ENCODE data around the gene ABCC11.
"Not testable (repeated sequence)": the region's sequence is repeated elsewhere in the genome, so short reads cannot be mapped to it uniquely, and the experiment has no call there.

Gene ABCC11

DNA sequence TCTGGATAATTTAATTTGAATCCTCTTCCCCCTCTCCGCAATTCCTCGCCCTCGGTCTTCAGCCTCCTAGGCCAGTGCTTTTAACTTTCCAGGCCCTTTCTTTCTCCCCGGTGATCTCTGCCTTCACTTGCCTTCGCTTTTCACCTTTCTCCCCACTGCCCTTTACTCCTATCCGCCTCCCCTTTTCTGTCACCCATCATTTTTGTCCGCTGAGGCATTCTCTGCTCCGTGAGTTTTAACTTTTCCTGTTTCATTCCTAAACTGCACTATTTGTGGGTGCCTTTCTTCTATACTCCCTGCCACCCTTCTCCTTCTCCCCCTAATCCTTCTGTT lies 2.5 kb downstream of the ABCC11 start:
- DNase-seq: no peak

DNA sequence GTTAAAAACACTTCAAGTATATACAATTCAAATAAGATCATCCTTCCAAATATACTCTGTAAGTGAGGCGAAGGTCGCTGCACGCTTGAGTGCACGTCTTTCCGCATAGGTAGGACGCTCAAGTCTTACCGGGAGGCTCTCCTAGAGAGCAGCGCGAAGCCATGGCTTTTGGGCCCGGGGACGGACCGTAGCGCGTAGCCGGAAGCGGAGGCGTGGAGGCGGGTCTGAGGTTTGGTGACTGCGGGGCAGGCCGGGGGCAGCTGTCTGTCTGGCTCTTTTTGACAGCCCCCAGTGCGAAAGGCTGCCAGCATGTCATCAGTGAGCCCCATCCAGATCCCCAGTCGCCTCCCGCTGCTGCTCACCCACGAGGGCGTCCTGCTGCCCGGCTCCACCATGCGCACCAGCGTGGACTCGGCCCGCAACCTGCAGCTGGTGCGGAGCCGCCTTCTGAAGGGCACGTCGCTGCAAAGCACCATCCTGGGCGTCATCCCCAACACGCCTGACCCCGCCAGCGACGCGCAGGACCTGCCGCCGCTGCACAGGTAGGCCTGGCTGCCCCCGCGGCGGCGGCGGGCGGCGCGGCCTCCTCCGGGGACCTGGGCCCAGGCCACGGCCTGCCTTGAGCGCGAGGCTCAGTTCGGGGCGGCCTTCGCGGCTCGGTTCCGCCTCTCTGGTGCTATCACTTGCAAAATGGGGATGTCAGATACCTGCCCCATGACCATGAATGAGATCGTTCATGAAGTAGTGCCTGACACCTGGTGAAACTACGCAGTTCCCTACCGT lies 3.1 kb downstream of the ABCC11 start, which contains the start of gene LONP2:
Gene LONP2 (plus strand): TSS at position 221 of the 783 bp plus-strand sequence. CDS start 89 bp downstream, at position 310.
- DNase-seq: peak; percentile 89

DNA sequence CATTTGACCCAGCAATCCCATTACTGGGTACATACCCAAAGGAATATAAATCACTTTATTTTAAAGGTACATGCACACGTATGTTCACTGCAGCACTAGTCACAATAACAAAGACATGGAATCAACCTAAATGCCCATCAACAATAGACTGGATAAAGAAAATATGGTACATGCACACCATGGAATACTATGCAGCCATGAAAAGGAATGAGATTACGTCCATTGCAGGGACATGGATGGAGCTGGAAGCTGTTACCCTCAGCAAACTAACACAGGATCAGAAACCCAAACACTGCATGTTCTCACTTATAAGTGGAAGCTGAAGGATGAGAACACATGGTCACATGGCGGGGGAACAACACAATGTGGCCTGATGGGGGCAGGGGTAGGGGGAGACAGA lies 7.2 kb downstream of the ABCC11 start:
- DNase-seq: not testable (repeated sequence)

DNA sequence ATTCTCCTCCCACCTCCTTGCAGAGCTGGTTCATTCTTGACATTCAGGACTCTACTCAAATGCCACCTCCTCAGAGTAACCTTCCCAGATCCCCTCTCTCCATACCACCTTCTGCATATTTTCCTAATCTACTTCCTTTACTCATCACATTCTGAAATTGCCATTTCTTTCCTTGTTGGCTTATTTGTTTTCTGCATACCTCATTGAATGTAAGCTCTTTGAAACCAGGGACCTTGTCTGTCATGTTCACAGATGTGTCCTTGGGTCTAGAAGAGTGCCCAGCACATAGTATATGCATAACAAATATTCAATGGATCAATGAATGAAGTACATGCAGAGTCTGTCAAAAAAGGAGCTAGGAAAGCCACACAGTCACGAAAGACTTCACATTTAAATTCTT lies 11.1 kb downstream of the ABCC11 start:
- DNase-seq: no peak

DNA sequence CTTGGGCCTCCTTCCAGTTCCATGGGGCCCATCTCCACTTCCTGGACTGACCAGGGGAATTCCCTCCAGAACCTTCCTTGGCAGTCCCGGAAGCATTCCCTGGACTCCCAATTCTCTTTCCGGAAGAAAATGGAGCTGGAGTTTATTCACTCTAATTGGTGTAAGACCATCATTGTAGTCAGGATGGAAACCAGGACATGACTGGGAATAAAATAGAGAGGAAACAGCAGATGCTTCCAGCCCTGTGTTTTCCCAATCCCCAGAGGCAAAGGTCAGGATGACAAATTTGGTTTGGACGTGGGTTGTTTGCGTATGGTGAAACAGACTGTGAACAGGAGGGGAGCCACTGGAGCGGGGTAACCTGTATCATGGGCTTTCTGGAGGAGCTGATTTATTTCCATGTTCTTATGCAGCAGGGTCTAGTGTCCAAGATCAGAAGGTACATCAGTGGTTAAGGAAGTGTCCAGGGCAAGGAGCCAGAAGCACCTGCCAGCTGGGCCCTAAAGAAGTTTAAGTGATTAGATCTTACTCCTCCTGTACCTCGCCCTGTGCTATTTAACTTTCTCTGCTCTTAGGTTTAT lies 11.7 kb downstream of the ABCC11 start:
- DNase-seq: no peak

DNA sequence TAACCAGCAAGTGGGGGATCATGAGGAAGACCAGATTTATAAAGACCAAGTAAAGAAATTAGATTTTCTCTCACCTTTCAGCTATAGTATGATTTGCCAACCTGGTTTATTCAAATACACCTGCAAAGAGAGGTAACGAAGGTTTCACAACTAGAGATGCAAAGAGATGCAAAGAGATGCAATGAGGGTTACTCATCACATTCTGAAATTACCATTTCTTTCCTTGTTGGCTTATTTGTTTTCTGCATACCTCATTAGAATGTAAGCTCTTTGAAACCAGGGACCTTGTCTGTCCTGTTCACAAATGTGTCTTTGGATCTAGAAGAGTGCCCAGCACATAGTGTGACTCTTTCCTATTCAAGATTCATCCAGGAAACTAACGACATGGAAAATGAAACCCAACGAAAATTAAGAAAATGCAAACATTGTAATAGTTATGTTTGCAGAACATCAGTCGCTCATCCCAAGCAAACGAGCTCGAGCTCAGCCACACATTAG lies 12.2 kb downstream of the ABCC11 start:
- no peak for DNase-seq

DNA sequence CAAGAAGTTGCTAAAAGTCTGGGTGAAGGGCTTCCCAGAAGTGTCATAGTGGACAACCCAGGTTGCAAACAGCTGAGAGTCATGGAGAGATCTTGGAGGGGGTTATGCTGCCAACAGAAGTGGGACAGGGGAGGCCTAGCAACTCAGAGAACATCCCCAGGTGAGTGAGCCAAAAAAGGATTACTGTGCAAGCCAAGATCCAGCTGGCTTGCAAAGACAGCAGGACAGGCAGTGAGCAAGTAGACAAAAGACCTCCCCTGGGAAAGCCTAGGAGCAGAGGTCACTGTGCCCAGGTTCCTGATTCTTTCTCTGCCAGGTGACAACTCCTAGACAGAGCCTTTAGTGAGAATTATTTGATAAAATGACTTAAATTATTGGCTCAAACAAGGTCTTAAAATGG lies 12.7 kb downstream of the ABCC11 start:
- DNase-seq: no peak

DNA sequence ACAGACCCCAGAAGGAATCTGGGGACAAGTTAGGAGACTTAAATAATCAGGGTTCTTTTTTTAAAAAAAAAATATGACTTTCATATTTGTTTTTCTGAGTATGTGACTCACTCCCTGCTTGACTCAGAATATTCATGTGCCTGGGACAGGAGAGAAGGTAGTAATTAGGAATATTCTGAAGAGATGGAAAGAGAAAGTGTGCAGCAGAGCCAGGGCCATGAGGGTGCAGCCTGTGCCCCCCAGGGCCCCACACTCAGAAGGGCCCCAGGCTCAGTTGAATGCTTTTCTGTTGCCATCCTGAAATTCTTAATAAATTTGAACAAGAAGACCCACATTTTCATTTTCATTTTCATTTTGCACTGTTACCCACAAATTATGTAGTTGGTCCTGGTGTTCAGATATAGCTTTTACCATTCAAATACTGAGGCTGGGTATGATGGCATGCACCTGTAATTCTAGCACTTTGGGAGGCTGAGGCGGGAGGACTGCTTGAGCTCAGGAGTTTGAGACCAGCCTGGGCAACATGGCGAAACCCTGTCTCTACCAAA lies 14.8 kb downstream of the ABCC11 start:
- no peak for DNase-seq

DNA sequence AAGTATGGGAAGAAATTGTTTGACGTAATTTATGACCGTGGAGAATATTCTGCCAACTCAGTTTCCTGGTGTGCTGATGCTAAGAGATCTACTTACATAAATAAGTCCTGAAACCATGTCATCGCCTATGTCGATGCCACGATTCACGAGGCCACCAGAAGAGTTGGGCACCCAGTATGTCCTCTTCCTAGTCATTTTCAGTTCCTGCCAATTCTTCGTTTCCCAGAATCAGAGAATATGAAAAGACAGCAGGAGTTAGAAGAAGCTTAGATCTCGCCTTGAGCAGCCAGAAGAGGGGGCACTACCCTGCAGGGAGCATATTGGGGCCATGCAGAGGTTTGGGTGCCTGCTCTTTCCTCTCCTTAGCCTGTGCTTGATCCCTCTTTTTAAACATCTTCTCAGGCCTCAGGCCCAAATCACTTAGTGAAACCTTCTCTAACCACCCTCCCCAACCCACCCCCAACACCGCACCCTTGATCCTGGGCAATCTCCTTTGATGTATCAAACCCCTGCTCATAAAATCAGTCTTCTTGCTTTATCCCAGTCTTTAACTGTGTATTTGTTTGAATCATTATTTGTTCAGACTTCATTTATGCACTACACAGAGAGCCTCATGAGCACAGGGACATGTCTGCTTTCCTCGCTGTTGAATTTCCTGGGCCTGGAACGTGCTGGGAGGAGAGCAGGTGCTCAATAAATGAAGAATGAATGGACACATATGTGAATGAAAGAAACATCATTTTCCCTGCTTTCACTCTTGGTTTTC lies 15.4 kb downstream of the ABCC11 start:
- DNase-seq: peak; percentile 2

DNA sequence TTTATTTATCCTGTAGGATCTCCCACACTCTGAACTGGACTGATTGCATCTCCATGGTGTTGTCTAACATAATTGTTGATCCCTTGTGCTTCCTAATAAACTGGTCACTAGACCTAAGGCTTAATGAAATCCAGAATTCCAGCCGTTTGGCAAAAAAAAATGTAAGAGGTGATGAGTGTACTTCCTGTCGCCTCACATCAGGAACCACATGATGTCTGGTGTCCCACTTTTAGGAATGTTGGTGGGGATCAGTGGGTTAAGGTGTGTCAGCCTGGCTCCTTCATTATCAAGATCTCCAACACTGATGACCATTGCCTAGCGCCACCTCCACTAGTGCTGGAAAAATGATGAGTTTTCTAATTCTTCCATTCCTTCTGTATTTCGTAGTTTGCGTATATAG lies 21.9 kb downstream of the ABCC11 start:
- DNase-seq: no peak

DNA sequence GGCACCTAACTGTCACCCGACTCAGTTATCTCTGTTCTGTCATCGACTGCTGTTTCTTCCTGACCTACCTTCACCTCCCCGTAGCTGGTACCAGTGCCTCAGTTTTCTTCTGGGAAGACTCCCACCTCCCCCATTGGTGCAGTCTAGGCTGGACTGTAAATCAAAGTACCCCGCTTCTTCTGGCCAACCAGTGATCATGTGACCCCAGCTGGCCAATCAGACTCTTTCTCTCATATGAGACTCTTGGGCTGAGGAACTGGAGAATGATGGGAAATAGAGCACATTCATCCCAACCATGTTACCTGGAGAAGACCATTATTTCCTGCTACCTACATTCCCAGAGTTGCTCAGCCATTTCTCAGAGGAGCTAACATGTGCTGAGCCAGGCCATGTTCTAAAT lies 23.8 kb downstream of the ABCC11 start:
- DNase-seq: no peak

DNA sequence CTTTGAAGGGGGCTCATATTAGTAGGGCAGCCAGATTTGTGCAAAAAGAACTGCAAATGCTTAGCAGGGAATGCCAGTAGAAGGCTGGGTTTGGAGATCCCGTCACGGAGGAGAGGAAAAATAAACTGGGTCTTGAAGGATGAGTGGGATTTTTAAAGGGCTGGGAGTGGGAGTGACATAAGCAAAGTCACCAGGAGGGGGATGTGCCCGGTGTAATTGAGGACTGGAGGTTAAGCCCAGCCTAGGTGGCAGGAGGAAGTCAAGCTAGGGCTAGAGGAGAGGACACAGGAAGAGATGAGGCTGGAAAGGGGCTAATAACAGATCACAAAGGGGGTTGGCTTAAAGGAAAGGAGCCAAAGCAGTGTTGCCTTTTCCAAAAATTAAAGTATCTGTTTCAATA lies 26.4 kb downstream of the ABCC11 start:
- no peak for DNase-seq

DNA sequence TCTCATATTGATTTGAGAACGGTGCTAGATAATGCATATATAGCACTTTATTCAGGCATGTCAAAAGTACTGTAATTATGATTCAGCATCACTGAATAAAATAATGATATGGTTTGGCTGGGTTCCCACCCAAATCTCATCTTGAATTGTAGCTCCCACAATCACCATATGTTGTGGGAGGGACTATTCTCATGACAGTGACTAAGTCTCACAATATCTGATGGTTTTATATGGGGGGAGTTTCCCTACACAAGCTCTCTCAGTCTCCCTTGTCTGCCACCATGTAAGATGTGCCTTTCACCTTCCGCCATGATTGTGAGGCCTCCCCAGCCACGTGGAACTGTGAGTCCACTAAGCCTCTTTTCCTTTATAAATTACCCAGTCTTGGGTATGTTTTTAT lies 28.9 kb downstream of the ABCC11 start:
- DNase-seq: no peak

DNA sequence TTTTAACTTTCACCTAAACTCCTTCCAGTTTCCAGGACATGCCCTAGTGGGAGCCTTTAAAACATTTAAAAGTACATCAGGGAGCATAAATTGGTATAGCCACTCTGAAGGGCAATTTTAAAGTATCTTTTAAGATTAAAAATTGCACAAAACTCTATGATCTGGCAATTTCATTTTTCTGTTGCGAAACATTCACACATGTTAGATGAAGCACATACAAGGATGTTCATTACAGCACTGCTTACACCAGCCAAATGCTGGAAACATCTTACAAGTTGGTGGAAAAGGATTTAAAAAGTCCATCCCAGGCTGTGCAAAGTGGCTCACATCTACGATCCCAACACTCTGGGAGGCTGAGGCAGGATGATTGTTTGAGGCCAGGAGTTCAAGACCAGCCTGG lies 29.6 kb downstream of the ABCC11 start:
- no peak for DNase-seq

DNA sequence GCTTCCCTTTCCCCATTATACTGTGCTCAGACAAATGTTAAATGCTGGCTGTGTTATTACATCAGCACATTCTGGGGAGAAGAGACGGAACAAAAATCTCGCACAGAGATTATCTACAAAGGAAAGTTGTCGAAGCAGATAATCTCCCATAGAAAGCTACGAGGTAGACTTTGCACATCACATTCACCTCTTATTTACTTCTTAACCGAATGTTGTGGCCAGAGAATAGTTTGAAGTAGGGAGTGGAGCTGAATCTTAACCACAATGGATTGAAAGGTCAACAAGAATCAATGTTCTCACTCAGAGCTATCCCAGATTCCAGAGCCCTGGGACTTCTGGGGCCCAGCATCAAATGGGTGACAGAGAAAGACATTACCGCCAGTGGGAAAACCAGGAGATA lies 31.6 kb downstream of the ABCC11 start:
- DNase-seq: no peak

DNA sequence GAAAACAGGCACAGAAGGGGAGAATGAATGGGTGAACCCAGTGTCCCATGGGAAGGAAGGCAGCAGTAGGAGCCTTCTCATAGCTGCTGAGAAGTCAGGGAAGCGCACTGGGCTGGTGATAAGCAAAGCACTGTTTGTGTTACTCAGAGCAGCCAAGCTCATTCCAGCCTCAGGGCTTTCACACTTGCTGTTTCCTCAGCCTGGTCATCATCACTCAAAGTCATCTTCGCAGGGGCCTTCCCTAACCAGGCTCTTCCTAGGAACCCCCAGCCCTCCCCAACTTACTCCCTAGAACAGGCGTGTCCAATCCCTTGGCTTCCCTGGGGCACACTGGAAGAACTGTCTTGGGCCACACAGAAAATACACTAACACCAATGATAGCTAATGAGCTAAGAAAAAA lies 35.3 kb downstream of the ABCC11 start:
- no peak for DNase-seq

DNA sequence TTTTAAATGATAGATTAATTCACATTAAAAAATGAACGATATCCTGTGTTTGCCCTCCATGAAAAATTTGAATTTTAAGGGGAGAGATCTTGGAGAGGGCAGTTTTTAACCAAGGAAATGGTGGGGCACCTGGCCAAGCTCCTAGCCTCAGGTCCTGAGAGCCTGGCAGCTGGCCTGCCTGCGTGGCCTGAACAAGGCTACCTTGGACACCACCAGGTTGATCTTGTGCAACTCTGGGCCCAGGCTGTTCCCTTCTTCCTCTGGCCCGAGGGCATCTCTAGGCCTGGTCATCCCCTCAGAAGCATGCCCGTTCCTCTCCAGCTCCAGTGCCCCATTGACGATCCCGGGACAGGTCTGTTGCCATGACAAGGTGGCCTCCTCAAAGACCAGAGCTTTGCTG lies 36.6 kb downstream of the ABCC11 start:
- no peak for DNase-seq

DNA sequence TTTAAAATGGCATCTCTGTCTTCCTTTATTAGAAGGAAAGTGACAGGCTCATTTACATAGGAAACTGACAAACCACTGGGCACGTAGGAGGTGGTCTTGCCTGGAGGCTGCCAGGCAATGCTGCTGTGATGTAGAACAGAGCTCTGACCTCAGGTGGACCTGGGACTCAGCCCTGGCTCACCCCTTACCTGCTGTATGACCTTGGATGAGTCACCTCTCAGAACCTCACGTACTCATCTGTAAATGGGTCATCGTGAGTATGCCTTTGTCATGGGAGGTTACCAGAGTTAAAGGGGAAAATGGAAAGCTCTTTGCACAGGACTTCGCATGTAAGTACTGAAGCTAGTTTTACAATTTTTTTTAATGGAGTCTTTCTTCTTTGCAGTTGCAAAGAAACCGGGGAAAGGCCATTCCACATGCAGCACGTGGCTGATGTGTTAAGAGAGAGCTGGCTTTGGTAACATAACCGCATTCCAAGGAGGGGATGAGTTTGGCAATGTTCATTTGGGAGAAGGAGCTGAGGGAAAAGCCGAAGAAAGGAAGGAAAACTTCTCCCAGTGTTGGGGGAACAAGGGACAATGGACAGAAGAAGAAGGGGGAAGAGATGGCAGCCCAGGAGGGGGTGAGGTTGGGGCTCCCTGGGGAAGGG lies 40.6 kb downstream of the ABCC11 start:
- no peak for DNase-seq

DNA sequence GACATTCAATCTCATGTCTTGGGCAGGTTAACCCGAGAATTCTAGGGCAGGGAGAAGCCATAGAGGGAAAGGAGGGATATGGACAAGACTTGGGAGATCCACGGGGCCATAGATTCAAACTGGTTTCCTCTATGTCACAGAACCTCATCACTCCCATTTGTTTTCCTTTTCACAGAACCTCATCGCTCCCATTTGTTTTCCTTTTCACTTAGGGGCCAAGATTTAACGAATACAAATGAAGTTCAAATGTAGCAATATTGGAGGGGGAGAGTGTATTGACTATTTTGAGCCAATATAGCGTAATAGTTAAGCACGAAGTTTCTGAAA lies 42.6 kb downstream of the ABCC11 start:
- no peak for DNase-seq

DNA sequence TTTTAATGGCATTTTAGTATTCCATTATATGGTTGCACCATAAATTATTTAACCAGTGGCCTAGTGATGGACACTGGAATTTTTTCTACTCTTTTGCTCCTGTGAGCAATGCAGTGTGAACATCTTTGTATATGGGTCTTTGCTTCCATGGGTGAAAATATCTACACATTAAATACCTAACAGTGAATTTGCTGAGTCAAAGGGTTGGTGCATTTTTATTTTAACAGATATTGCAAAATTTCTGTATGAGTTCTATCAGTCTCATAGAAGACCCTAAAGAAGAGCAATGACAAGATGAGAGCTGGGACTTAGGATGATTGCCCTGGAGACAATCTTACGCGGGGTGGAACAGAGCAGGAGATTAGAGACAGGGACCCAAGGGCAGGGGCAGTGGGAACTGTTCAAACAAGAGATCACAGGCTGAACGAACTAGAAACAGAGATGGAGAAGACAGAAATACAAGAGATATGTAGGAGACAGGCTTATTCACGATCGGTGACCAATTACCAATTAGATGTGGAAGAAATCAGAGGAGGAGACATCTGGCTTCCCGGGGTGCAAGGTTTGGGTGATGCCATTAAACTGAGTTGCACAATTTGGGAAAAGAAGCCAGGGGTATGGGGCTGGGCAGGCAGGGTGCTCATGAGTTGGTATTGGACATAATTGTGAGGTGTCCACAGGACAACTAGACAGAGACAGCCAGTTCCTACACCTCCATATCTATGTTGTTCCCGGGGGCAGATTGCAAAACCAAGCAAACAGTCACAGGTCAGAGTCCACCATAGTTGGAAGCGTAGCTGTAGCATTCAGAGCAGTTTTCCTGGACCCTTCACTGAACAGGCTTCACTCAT lies 43.1 kb downstream of the ABCC11 start:
- no peak for DNase-seq

DNA sequence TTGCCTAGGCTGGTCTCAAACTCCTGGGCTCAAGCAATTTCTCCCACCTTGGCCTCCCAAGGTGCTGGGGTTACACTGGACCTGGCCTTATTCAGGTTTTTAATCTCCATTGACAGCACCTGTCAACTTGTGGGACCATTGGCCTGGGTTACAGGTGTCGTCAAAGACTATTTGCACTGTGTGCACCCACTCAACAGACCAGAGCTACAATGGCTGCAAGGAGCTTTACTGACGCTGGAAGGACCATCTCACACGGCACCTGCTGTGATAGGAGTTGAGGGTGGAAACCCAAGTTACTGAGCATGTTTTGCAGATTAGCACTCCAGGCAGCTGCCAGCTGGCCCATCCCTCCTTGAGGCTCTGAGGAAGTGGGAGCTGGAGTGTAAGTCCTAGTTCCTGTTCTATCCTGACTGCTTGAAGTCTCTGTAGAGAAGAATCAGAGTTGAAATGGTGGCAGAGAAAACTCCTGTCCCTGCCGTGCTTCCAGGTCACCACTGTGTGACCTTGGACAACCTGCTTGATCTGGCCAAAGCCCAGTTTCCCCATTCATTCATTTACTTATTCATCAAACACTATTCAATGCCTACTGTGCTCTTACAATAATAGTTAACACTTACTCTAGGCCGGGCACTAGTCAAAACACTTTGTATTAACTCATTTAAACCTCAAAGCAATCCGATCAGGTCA lies 45.7 kb downstream of the ABCC11 start:
- DNase-seq: peak; percentile 1

DNA sequence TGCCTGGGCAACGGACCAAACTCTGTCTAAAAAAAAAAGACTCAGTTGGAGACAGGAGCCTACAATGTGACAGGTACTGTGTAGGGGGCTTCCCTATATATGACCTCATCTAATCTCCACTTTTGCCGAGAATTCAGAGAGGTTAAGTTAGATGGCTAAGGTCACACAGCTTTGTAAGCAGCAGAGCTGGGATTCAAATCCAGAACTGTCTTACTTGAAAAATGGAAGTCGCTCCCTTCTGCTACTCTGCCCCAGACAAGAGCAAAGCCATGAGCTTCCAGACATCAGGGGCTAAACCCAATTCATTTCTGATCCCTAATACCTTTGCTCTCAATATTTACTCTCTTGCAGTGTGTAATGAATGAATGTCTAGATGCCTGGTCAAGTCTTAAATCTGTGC lies 50.0 kb downstream of the ABCC11 start:
- peak; percentile 84 for DNase-seq
